WTC11 (cell line): ENCODE results near the gene DSTN. TPM values are rescaled to one million over a fixed set of nuclear protein-coding genes. Genes with fewer than 3 reads are reported as not detected.

Source experiments
- ATAC-seq: fragments of 200-7000 bp; cut with Tn5 transposase; 2 replicates; pipeline ENCODE4 v1.10.0; 2021; ENCODE audit warnings: mild to moderate bottlenecking, moderate library complexity
- CTCF ChIA-PET: fragments of 300-600 bp; sonication (Branson Sonifier 250); formaldehyde crosslinking; loops from one replicate; lab custom pipeline; 2021; ENCODE audit warnings: antibody characterized with exemption; lab: Charles Lee
- POLR2A ChIA-PET: fragments of 350-600 bp; sonication (Branson Sonifier 250); formaldehyde crosslinking; loops from one replicate; lab custom pipeline; 2021; ENCODE audit warnings: antibody characterized with exemption; lab: Charles Lee
- DNase-seq: peaks from one replicate; pipeline ENCODE4 v3.0.0; 2021; ENCODE audit warnings: low spot score
- H3K27ac Mint-ChIP-seq: 2 replicates; pipeline ENCODE4 v1.8.0; 2021; ENCODE audit warnings: mixed read lengths
- H3K27me3 Mint-ChIP-seq: 2 replicates; pipeline ENCODE4 v1.8.0; 2021; ENCODE audit warnings: low read depth, mild to moderate bottlenecking, moderate library complexity, mixed read lengths
- H3K36me3 Mint-ChIP-seq: 2 replicates; pipeline ENCODE4 v1.8.0; 2021; ENCODE audit warnings: mixed read lengths
- H3K4me1 Mint-ChIP-seq: 2 replicates; pipeline ENCODE4 v1.8.0; 2022; ENCODE audit warnings: mixed read lengths
- H3K4me3 Mint-ChIP-seq: 2 replicates; pipeline ENCODE4 v1.8.0; 2021; ENCODE audit warnings: mild to moderate bottlenecking, moderate library complexity, mixed read lengths
- H3K9me3 Mint-ChIP-seq: 2 replicates; pipeline ENCODE4 v1.8.0; 2021; ENCODE audit warnings: mixed read lengths
- CREM ChIP-seq: sonication (generic); formaldehyde crosslinking; IDR thresholded peaks from 2 replicates; pipeline ENCODE4 v1.8.1; 2022; ENCODE audit warnings: mild to moderate bottlenecking, missing genetic modification reagents, moderate library complexity
- IRF2 ChIP-seq: sonication (generic); formaldehyde crosslinking; IDR thresholded peaks from 2 replicates; pipeline ENCODE4 v1.8.0; 2022; ENCODE audit warnings: low read depth, missing genetic modification reagents, borderline replicate concordance
- JAZF1 ChIP-seq: fragments of 250-450 bp; sonication (Bioruptor Pico); IDR thresholded peaks from 2 replicates; pipeline ENCODE4 v1.9.0; 2021; ENCODE audit warnings: moderate library complexity, mild to moderate bottlenecking, inconsistent platforms
- JUN ChIP-seq: sonication (generic); formaldehyde crosslinking; IDR thresholded peaks from 2 replicates; pipeline ENCODE4 v1.8.0; 2023; ENCODE audit warnings: mild to moderate bottlenecking, missing genetic modification reagents
- MYBL2 ChIP-seq: sonication (generic); formaldehyde crosslinking; IDR thresholded peaks from 2 replicates; pipeline ENCODE4 v1.8.1; 2023; ENCODE audit warnings: mild to moderate bottlenecking, moderate library complexity, missing genetic modification reagents
- NR1H2 ChIP-seq: sonication (generic); formaldehyde crosslinking; IDR thresholded peaks from 2 replicates; pipeline ENCODE4 v1.9.0; 2021; ENCODE audit warnings: mild to moderate bottlenecking, moderate library complexity, missing genetic modification reagents
- RELA ChIP-seq: sonication (generic); formaldehyde crosslinking; IDR thresholded peaks from 2 replicates; pipeline ENCODE4 v1.8.1; 2022; ENCODE audit warnings: missing genetic modification reagents, mild to moderate bottlenecking, borderline replicate concordance
- TP53 ChIP-seq: sonication (generic); formaldehyde crosslinking; IDR thresholded peaks from 2 replicates; pipeline ENCODE4 v1.8.1; 2023; ENCODE audit warnings: mild to moderate bottlenecking, missing genetic modification reagents
- ZNF232 ChIP-seq: sonication (generic); formaldehyde crosslinking; IDR thresholded peaks from 2 replicates; pipeline ENCODE4 v1.8.0; 2022; ENCODE audit warnings: mild to moderate bottlenecking, missing genetic modification reagents
- total RNA-seq: library from RNA; stranded (reverse); gene quantifications from 3 replicates; pipeline ENCODE4 v1.2.3, GENCODE V29; 2021
- TF ChIP-seq, protein P1 (sequence below): sonication (generic); formaldehyde crosslinking; IDR thresholded peaks from 2 replicates; pipeline ENCODE4 v1.8.1; 2023; ENCODE audit warnings: mild to moderate bottlenecking, missing genetic modification reagents, moderate library complexity
- TF ChIP-seq, protein P2 (sequence below): sonication (generic); formaldehyde crosslinking; IDR thresholded peaks from 2 replicates; pipeline ENCODE4 v1.8.1; 2022; ENCODE audit warnings: mild to moderate bottlenecking, moderate library complexity, missing genetic modification reagents
- TF ChIP-seq, protein P3 (sequence below): sonication (generic); formaldehyde crosslinking; IDR thresholded peaks from 2 replicates; pipeline ENCODE4 v1.8.1; 2022; ENCODE audit warnings: missing genetic modification reagents, borderline replicate concordance
- TF ChIP-seq, protein P4 (sequence below): fragments of 250-450 bp; sonication (Bioruptor Pico); IDR thresholded peaks from 2 replicates; pipeline ENCODE4 v1.9.0; 2021; ENCODE audit warnings: moderate library complexity, mild to moderate bottlenecking, inconsistent platforms, borderline replicate concordance
- TF ChIP-seq, protein P5 (sequence below): sonication (generic); formaldehyde crosslinking; conservative IDR thresholded peaks from 2 replicates; pipeline ENCODE4 v1.8.1; 2022; ENCODE audit warnings: mild to moderate bottlenecking, missing genetic modification reagents
- TF ChIP-seq, protein P6 (sequence below): fragments of 250-450 bp; sonication (Bioruptor Pico); IDR thresholded peaks from 2 replicates; pipeline ENCODE4 v2.1.2; 2022; ENCODE audit warnings: mild to moderate bottlenecking, moderate library complexity
- TF ChIP-seq, protein P7 (sequence below): sonication (generic); formaldehyde crosslinking; IDR thresholded peaks from 2 replicates; pipeline ENCODE4 v1.8.0; 2023; ENCODE audit warnings: missing genetic modification reagents, mild to moderate bottlenecking, borderline replicate concordance
- TF ChIP-seq, protein P8 (sequence below): fragments of 200-600 bp; IDR thresholded peaks from 2 replicates; pipeline ENCODE4 v1.8.0; 2022; ENCODE audit warnings: antibody characterized with exemption

Gene DSTN
- total RNA-seq, 1 experiment from 2014 or later = 153 TPM

DNA sequence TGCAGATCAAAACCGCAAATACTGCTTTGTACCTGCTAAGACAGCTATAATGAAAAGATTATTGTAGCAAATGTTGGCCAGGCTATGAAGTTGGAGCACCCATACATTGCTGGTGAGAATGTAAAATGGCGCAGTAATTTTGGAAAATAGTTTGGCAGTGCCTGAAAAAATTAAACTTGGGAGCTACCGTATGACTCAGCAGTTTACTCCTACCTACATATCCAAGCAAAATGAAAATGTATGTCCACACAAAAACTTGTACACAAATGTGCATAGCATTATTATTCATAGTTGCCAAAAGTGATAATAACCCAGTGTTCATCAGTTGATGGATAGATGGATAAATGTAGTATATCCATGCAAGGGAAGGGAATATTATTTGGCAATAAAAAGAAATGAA lies 13.3 kb downstream of the DSTN start:
- DNase-seq (no peak), ATAC-seq (no peak)
- Mint-ChIP-seq H3K4me1 (peaks cover 27% of the 10 kb centered on the region), H3K27me3 (no peaks in the 10 kb centered on the region), H3K36me3 (no peaks in the 10 kb centered on the region), H3K27ac (peak overlapping the region; percentile 47; the same call in 1 of the 2 replicates), H3K4me3 (no peak overlapping the region), H3K9me3 (no peaks in the 10 kb centered on the region)
- no peak for TF ChIP-seq MYBL2 (CRISPR knock-in tag)
- TF ChIP-seq NR1H2 (CRISPR knock-in tag) = no peak
- TF ChIP-seq RELA = no peak
- ChIA-PET CTCF (no interaction called here), POLR2A (interaction anchor here (0.6 kb wide), 1 partner anchor 8 kb away, joined by 3 read pairs; no protein-coding TSS in a partner anchor)

DNA sequence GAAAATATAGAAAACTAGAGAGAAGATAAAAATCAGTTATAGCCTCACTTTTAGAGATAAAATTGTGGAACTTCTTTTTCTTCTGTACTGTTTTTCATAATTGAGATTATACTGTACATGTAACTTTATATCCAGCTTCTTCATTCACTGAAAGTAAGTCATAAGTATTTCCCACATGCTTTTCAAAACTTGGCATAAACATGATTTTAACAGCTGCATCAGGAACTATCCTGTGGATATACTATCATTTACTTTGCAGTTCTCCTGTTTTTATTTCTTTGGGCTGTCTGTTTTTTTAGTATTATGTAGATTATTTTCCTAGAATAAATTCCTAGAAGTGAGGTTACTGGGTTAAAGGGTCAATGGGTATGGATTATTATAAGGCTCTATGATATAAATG lies 14.8 kb downstream of the DSTN start:
- ChIA-PET CTCF (no interaction called here), POLR2A (interaction anchor here (0.7 kb wide), 1 partner anchor 127 kb away, joined by 3 read pairs; no protein-coding TSS in a partner anchor)
- no peaks in the 10 kb centered on the region for H3K27me3 Mint-ChIP-seq
- no peak for ATAC-seq
- H3K4me1 Mint-ChIP-seq = peaks cover 33% of the 10 kb centered on the region
- no peaks in the 10 kb centered on the region for H3K36me3 Mint-ChIP-seq
- no peak overlapping the region for H3K4me3 Mint-ChIP-seq
- no peak for DNase-seq
- TF ChIP-seq JAZF1 (CRISPR knock-in tag) = no peak
- TF ChIP-seq, protein P1, sequence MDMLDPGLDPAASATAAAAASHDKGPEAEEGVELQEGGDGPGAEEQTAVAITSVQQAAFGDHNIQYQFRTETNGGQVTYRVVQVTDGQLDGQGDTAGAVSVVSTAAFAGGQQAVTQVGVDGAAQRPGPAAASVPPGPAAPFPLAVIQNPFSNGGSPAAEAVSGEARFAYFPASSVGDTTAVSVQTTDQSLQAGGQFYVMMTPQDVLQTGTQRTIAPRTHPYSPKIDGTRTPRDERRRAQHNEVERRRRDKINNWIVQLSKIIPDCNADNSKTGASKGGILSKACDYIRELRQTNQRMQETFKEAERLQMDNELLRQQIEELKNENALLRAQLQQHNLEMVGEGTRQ (CRISPR knock-in tag) = no peak
- no peak for TF ChIP-seq JUN
- TF ChIP-seq, protein P2, sequence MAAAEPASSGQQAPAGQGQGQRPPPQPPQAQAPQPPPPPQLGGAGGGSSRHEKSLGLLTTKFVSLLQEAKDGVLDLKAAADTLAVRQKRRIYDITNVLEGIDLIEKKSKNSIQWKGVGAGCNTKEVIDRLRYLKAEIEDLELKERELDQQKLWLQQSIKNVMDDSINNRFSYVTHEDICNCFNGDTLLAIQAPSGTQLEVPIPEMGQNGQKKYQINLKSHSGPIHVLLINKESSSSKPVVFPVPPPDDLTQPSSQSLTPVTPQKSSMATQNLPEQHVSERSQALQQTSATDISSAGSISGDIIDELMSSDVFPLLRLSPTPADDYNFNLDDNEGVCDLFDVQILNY = no peak
- TF ChIP-seq, protein P3, sequence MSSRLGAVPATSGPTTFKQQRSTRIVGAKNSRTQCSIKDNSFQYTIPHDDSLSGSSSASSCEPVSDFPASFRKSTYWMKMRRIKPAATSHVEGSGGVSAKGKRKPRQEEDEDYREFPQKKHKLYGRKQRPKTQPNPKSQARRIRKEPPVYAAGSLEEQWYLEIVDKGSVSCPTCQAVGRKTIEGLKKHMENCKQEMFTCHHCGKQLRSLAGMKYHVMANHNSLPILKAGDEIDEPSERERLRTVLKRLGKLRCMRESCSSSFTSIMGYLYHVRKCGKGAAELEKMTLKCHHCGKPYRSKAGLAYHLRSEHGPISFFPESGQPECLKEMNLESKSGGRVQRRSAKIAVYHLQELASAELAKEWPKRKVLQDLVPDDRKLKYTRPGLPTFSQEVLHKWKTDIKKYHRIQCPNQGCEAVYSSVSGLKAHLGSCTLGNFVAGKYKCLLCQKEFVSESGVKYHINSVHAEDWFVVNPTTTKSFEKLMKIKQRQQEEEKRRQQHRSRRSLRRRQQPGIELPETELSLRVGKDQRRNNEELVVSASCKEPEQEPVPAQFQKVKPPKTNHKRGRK (CRISPR knock-in tag) = no peak
- TF ChIP-seq, protein P4, sequence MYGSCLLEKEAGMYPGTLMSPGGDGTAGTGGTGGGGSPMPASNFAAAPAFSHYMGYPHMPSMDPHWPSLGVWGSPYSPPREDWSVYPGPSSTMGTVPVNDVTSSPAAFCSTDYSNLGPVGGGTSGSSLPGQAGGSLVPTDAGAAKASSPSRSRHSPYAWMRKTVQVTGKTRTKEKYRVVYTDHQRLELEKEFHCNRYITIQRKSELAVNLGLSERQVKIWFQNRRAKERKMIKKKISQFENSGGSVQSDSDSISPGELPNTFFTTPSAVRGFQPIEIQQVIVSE (CRISPR knock-in tag) = no peak
- TF ChIP-seq ZNF232 (CRISPR knock-in tag) = no peak
- TF ChIP-seq, protein P5, sequence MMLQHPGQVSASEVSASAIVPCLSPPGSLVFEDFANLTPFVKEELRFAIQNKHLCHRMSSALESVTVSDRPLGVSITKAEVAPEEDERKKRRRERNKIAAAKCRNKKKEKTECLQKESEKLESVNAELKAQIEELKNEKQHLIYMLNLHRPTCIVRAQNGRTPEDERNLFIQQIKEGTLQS (CRISPR knock-in tag) = no peak
- no peaks in the 10 kb centered on the region for H3K9me3 Mint-ChIP-seq
- H3K27ac Mint-ChIP-seq = no peak overlapping the region

DNA sequence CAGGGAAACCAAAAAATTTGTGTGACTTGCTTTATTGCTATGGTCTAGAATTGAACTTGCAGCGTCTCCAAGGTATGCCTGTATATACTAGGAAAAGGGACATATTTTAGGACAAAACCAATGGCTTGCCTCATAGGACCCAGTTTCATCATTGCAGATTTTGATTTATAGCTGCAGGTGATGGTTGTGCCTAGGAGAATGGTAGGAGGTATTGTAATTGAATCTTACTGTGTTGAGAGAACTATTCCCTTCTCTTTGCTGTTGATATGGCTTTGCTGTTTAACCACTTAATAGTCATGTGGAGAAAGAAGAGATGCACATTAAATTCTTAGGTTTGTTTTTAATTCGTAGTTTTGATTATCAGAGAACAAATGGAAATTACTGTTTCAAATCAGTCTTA lies 16.4 kb downstream of the DSTN start:
- Mint-ChIP-seq H3K9me3 (no peaks in the 10 kb centered on the region), H3K27ac (peak overlapping the region; percentile 15; the same call in 1 of the 2 replicates), H3K4me3 (no peak overlapping the region), H3K36me3 (no peaks in the 10 kb centered on the region), H3K4me1 (peaks cover 30% of the 10 kb centered on the region), H3K27me3 (no peaks in the 10 kb centered on the region)
- no peak for TF ChIP-seq MYBL2 (CRISPR knock-in tag)
- TF ChIP-seq, protein P6, sequence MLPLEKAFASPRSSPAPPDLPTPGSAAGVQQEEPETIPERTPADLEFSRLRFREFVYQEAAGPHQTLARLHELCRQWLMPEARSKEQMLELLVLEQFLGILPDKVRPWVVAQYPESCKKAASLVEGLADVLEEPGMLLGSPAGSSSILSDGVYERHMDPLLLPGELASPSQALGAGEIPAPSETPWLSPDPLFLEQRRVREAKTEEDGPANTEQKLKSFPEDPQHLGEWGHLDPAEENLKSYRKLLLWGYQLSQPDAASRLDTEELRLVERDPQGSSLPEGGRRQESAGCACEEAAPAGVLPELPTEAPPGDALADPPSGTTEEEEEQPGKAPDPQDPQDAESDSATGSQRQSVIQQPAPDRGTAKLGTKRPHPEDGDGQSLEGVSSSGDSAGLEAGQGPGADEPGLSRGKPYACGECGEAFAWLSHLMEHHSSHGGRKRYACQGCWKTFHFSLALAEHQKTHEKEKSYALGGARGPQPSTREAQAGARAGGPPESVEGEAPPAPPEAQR = no peak
- TF ChIP-seq TP53 (CRISPR knock-in tag) = no peak
- no peak for TF ChIP-seq IRF2 (CRISPR knock-in tag)
- TF ChIP-seq CREM (CRISPR knock-in tag) = no peak
- TF ChIP-seq, protein P7, sequence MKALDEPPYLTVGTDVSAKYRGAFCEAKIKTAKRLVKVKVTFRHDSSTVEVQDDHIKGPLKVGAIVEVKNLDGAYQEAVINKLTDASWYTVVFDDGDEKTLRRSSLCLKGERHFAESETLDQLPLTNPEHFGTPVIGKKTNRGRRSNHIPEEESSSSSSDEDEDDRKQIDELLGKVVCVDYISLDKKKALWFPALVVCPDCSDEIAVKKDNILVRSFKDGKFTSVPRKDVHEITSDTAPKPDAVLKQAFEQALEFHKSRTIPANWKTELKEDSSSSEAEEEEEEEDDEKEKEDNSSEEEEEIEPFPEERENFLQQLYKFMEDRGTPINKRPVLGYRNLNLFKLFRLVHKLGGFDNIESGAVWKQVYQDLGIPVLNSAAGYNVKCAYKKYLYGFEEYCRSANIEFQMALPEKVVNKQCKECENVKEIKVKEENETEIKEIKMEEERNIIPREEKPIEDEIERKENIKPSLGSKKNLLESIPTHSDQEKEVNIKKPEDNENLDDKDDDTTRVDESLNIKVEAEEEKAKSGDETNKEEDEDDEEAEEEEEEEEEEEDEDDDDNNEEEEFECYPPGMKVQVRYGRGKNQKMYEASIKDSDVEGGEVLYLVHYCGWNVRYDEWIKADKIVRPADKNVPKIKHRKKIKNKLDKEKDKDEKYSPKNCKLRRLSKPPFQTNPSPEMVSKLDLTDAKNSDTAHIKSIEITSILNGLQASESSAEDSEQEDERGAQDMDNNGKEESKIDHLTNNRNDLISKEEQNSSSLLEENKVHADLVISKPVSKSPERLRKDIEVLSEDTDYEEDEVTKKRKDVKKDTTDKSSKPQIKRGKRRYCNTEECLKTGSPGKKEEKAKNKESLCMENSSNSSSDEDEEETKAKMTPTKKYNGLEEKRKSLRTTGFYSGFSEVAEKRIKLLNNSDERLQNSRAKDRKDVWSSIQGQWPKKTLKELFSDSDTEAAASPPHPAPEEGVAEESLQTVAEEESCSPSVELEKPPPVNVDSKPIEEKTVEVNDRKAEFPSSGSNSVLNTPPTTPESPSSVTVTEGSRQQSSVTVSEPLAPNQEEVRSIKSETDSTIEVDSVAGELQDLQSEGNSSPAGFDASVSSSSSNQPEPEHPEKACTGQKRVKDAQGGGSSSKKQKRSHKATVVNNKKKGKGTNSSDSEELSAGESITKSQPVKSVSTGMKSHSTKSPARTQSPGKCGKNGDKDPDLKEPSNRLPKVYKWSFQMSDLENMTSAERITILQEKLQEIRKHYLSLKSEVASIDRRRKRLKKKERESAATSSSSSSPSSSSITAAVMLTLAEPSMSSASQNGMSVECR (CRISPR knock-in tag) = no peak
- TF ChIP-seq, protein P8, sequence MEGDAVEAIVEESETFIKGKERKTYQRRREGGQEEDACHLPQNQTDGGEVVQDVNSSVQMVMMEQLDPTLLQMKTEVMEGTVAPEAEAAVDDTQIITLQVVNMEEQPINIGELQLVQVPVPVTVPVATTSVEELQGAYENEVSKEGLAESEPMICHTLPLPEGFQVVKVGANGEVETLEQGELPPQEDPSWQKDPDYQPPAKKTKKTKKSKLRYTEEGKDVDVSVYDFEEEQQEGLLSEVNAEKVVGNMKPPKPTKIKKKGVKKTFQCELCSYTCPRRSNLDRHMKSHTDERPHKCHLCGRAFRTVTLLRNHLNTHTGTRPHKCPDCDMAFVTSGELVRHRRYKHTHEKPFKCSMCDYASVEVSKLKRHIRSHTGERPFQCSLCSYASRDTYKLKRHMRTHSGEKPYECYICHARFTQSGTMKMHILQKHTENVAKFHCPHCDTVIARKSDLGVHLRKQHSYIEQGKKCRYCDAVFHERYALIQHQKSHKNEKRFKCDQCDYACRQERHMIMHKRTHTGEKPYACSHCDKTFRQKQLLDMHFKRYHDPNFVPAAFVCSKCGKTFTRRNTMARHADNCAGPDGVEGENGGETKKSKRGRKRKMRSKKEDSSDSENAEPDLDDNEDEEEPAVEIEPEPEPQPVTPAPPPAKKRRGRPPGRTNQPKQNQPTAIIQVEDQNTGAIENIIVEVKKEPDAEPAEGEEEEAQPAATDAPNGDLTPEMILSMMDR = no peak
- DNase-seq (no peak), ATAC-seq (no peak)
- ChIA-PET CTCF (interaction anchor here (0.6 kb wide), 1 partner anchor 11 kb away, joined by 5 read pairs; no protein-coding TSS in a partner anchor), POLR2A (no interaction called here)
